Osteocyte (in vitro differentiated cells): ENCODE measurements around the gene SNX24. TPM values are rescaled to one million over a fixed set of nuclear protein-coding genes. Genes with fewer than 3 reads are reported as not detected.

Experiments
- DNase-seq: peaks from one replicate; pipeline ENCODE4 v3.0.0; 2021; ENCODE audit warnings: mixed read lengths; ENCODE audit not compliant: unreplicated experiment; ENCODE audit errors: extremely low spot score
- H3K27ac Mint-ChIP-seq: one replicate; pipeline ENCODE4 v1.8.0; 2021; ENCODE audit warnings: mild to moderate bottlenecking, mixed read lengths; ENCODE audit not compliant: unreplicated experiment
- H3K27me3 Mint-ChIP-seq: one replicate; pipeline ENCODE4 v1.8.0; 2021; ENCODE audit warnings: mixed read lengths; ENCODE audit not compliant: unreplicated experiment
- H3K36me3 Mint-ChIP-seq: one replicate; pipeline ENCODE4 v1.8.0; 2021; ENCODE audit warnings: mixed read lengths; ENCODE audit not compliant: unreplicated experiment
- H3K4me1 Mint-ChIP-seq: one replicate; pipeline ENCODE4 v1.8.0; 2021; ENCODE audit warnings: mixed read lengths; ENCODE audit not compliant: unreplicated experiment
- H3K4me3 Mint-ChIP-seq: one replicate; pipeline ENCODE4 v1.8.0; 2021; ENCODE audit warnings: mild to moderate bottlenecking, moderate library complexity, mixed read lengths; ENCODE audit not compliant: unreplicated experiment
- H3K9me3 Mint-ChIP-seq: one replicate; pipeline ENCODE4 v1.8.0; 2021; ENCODE audit warnings: mixed read lengths; ENCODE audit not compliant: unreplicated experiment
- total RNA-seq: library from RNA; stranded (reverse); gene quantifications from 2 replicates; pipeline ENCODE4 v1.2.1, GENCODE V29; 2021
- TF ChIP-seq, protein P1 (sequence below): fragments of 200-600 bp; sonication (generic); IDR thresholded peaks from 2 replicates; pipeline ENCODE4 v1.5.0; 2021; ENCODE audit warnings: antibody characterized with exemption, mild to moderate bottlenecking, moderate library complexity

SNX24 gene
- total RNA-seq, 1 donor from 2014 or later, result 7.0 TPM

DNA sequence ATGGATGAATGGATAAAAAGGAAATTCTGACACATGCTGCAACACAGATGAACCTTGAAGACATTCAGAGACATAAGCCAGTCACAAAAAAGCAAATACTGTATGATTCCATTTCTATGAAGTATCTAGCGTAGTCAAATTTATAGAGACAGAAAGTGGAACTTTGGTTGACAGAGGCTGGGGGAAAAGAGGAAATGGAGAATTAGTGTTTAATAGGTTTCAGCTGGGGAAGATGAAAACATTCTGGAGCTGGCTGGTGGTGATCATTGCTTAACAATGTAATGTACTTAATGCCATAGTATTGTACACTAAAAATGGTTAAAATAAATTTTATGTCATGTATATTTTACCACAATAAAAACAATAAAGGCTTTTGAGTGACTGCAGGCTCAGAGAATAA is 166.9 kb downstream of the SNX24 start:
- no peak overlapping the region for H3K4me3 Mint-ChIP-seq
- H3K27me3 Mint-ChIP-seq, result no peaks in the 10 kb centered on the region
- H3K27ac Mint-ChIP-seq, result no peak overlapping the region
- H3K9me3 Mint-ChIP-seq, result peaks cover 17% of the 10 kb centered on the region
- no peaks in the 10 kb centered on the region for H3K36me3 Mint-ChIP-seq
- DNase-seq, result no peak
- TF ChIP-seq, protein P1, sequence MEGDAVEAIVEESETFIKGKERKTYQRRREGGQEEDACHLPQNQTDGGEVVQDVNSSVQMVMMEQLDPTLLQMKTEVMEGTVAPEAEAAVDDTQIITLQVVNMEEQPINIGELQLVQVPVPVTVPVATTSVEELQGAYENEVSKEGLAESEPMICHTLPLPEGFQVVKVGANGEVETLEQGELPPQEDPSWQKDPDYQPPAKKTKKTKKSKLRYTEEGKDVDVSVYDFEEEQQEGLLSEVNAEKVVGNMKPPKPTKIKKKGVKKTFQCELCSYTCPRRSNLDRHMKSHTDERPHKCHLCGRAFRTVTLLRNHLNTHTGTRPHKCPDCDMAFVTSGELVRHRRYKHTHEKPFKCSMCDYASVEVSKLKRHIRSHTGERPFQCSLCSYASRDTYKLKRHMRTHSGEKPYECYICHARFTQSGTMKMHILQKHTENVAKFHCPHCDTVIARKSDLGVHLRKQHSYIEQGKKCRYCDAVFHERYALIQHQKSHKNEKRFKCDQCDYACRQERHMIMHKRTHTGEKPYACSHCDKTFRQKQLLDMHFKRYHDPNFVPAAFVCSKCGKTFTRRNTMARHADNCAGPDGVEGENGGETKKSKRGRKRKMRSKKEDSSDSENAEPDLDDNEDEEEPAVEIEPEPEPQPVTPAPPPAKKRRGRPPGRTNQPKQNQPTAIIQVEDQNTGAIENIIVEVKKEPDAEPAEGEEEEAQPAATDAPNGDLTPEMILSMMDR, result no peak
- peaks cover 3% of the 10 kb centered on the region for H3K4me1 Mint-ChIP-seq

DNA sequence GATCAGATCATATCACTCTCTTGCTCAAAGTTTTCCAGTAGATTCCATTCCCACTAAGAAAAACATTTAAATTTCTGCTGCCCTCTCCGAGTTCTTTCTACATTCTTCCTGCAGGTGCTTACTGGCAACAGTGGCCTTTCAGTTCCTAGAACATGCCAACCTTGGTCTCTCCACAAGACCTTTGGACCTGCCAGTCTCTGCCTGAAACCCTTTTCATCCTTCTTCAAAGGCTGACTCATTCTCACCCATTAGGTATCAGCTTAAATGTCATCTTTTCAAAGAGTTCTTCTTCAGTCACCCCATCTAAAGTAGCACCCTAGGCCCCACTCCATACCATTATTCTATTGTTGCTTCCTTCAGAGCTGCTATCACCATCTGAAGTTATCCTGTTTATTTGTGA is 169.3 kb downstream of the SNX24 start:
- TF ChIP-seq, protein P1, result no peak
- no peak for DNase-seq
- Mint-ChIP-seq H3K4me3 (no peak overlapping the region), H3K36me3 (no peaks in the 10 kb centered on the region), H3K4me1 (peaks cover 3% of the 10 kb centered on the region), H3K27me3 (no peaks in the 10 kb centered on the region), H3K9me3 (peaks cover 17% of the 10 kb centered on the region), H3K27ac (no peak overlapping the region)

DNA sequence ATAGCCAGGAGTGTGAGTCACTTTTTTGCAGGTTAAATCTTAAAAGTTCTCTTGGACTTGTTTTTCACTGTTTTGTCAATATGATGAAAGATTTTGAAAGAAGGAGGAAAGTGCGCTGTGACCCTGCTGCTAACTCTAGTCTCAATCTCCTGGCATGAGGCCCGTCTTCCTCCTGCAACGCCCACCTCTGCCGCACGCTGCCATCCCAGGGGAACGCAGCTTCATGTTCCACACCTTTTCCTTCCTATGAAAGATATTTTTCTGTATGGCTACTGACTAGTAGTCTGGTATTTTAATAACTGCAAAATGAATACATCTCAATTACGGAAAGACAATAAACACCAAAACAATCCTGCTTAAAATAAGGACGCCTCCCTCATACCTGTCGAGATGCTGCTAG is 182.8 kb downstream of the SNX24 start:
- Mint-ChIP-seq H3K9me3 (no peaks in the 10 kb centered on the region), H3K27ac (no peak overlapping the region), H3K4me1 (no peaks in the 10 kb centered on the region), H3K27me3 (no peaks in the 10 kb centered on the region), H3K36me3 (peaks cover 22% of the 10 kb centered on the region), H3K4me3 (no peak overlapping the region)
- DNase-seq, result no peak
- TF ChIP-seq, protein P1, result no peak

DNA sequence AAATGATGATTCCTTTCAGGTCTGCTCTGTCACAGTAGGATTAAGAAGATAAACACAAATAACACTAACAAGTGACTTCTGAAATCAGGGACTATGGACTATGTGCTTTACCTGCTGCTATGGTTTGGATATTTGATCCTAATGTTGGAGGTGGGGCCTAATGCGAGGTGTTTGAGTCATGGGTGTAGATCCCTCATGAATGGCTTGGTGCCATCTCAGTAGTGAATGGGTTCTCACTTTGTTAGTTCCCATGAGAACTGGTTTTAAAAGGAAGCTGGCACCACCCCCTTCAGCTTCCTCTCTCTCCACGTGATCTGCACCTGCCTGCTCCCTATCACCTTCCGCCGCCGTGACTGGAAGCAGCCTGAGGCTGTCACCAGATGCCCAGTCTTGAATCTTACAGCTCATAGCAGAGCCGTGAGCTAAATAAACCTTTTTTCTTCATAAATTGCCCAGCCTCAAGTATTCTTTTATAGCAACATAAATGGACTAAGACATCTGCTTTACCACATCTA is 187.8 kb downstream of the SNX24 start:
- Mint-ChIP-seq H3K4me1 (peaks cover 13% of the 10 kb centered on the region), H3K27me3 (no peaks in the 10 kb centered on the region), H3K4me3 (no peak overlapping the region), H3K9me3 (no peaks in the 10 kb centered on the region), H3K27ac (no peak overlapping the region), H3K36me3 (peaks cover 6% of the 10 kb centered on the region)
- TF ChIP-seq, protein P1, result no peak
- DNase-seq, result no peak

DNA sequence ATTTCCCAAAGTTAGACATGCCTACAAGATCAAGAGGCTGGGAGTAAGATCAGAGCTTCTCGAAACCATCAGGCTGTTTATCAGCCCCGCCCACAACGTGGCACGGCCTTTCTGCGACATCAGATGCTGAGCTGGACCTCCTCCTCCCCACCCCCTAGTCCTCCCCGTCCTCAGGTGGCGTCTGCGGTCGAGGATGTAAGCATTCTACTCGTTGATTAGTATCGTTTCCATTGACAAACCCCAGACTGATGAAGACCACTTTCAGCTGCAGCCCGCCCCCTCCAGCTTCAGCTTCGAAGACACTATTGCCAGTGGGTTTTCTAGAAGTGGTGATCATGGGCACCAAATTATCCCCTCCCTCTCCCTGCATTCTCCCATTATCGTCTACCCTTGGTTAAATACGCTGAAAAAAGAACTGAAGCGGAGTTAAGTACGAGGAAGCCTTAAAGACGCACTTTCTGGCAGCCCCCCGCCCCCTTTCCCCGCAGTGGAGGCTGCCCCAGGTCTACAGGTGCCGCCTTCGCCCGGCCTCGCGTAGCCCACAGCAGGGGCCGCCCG is 190.0 kb downstream of the SNX24 start:
- peak overlapping the region; percentile 80 for H3K4me3 Mint-ChIP-seq
- peaks cover 4% of the 10 kb centered on the region for H3K27me3 Mint-ChIP-seq
- TF ChIP-seq, protein P1, result no peak
- peaks cover 13% of the 10 kb centered on the region for H3K4me1 Mint-ChIP-seq
- no peaks in the 10 kb centered on the region for H3K36me3 Mint-ChIP-seq
- no peak for DNase-seq
- H3K9me3 Mint-ChIP-seq, result no peaks in the 10 kb centered on the region
- H3K27ac Mint-ChIP-seq, result peak overlapping the region; percentile 14
